ENCODE measurements around the gene PDE4D. TPM values are rescaled to one million over a fixed set of nuclear protein-coding genes. Genes with fewer than 3 reads are reported as not detected.

Gene PDE4D
- total RNA-seq, 1 donor from 2014 or later: 85.8 TPM

DNA sequence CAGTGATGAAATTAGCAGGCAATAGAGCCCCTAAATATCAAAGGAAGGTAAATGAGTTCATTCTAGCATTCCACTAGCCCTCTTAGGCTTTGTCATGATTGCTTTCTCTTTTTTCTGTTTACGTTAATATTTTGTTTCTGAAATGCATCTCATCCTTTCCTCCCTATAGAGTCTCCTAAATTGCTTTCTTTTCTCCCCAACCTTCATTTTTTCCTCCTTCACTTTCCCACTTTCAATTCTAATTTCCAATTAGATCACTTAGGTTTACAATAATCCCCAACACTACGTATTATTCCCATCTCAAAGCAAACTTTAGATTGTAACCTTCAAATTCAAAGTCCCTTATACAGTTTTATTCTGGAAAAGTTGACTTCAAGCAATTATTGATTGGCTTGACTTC lies 751.4 kb downstream of the PDE4D start:
- no peaks in the 10 kb centered on the region for H3K9me3 ChIP-seq
- H3K4me1 ChIP-seq: no peaks in the 10 kb centered on the region
- no peak for ATAC-seq
- H3K27me3 ChIP-seq: no peaks in the 10 kb centered on the region
- no peak overlapping the region for H3K27ac ChIP-seq
- no peaks in the 10 kb centered on the region for H3K36me3 ChIP-seq
- intact Hi-C loops (cut with DNase I): no loop called here
- H3K4me3 ChIP-seq: no peak overlapping the region
- DNase-seq: no peak
- TF ChIP-seq, protein P1, sequence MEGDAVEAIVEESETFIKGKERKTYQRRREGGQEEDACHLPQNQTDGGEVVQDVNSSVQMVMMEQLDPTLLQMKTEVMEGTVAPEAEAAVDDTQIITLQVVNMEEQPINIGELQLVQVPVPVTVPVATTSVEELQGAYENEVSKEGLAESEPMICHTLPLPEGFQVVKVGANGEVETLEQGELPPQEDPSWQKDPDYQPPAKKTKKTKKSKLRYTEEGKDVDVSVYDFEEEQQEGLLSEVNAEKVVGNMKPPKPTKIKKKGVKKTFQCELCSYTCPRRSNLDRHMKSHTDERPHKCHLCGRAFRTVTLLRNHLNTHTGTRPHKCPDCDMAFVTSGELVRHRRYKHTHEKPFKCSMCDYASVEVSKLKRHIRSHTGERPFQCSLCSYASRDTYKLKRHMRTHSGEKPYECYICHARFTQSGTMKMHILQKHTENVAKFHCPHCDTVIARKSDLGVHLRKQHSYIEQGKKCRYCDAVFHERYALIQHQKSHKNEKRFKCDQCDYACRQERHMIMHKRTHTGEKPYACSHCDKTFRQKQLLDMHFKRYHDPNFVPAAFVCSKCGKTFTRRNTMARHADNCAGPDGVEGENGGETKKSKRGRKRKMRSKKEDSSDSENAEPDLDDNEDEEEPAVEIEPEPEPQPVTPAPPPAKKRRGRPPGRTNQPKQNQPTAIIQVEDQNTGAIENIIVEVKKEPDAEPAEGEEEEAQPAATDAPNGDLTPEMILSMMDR (IDR thresholded peaks at IDR 0.05): no peak

DNA sequence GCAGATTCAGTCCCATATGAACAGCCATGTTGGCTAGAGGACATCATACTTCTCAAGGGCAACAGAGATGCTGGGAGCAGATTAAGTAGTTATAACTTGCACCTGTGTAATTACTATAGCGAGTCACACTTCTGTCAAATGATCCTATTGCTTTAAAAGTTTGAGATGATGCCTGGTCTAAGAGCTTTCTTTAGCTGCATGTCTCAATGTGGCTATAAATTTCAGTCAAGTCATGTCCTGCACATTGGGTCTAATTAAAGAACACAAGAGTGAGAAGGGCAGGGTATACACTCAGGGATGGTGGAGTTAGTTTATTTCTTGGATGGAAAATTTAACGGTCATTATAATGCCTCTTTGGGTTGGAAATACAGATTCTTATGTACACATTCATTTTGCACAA lies 753.4 kb downstream of the PDE4D start:
- Histone ChIP-seq H3K27me3 (no peaks in the 10 kb centered on the region), H3K27ac (no peak overlapping the region), H3K4me3 (no peak overlapping the region), H3K9me3 (no peaks in the 10 kb centered on the region), H3K36me3 (no peaks in the 10 kb centered on the region), H3K4me1 (no peaks in the 10 kb centered on the region)
- no peak for ATAC-seq
- TF ChIP-seq, protein P1 (IDR thresholded peaks at IDR 0.05): no peak
- DNase-seq: no peak
- intact Hi-C loops (cut with DNase I): no loop called here

- H3K4me3 ChIP-seq: no peak overlapping the region
- no peaks in the 10 kb centered on the region for H3K36me3 ChIP-seq
- no peak overlapping the region for H3K27ac ChIP-seq
- H3K9me3 ChIP-seq: no peaks in the 10 kb centered on the region
- no peaks in the 10 kb centered on the region for H3K4me1 ChIP-seq
- DNase-seq: no peak
- no peaks in the 10 kb centered on the region for H3K27me3 ChIP-seq
- ATAC-seq: no peak
- TF ChIP-seq, protein P1 (IDR thresholded peaks at IDR 0.05): no peak
- intact Hi-C loops (cut with DNase I): no loop called here
Observed at GRCh38 chr5:59139695-59140094, 753.8 kb downstream of the PDE4D start.

- no peak for DNase-seq
- H3K4me1 ChIP-seq: no peaks in the 10 kb centered on the region
- intact Hi-C loops (cut with DNase I): no loop called here
Observed at GRCh38 chr5:59138509-59138908, 755.0 kb downstream of the PDE4D start.

DNA sequence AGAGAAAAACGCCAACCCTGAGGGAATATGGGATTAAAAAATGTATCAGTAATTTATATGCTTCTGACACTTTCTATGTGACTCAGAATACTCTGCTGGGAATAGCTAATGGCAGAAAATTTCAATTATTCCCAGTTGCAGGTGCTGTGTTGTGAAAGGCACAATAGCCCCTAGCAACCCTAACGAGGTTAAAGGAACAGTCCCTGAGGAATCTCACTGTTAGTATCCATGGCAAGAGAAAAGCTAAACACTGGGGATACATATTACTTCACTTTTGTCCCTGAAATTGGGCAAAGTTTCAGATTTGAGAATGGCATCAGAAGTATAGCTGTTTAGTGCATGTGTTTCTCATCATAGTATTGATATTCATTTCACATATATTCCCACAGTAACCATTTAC lies 755.7 kb downstream of the PDE4D start:
- Histone ChIP-seq H3K4me1 (no peaks in the 10 kb centered on the region), H3K27ac (no peak overlapping the region), H3K9me3 (no peaks in the 10 kb centered on the region), H3K4me3 (no peak overlapping the region), H3K27me3 (no peaks in the 10 kb centered on the region), H3K36me3 (no peaks in the 10 kb centered on the region)
- TF ChIP-seq, protein P1 (IDR thresholded peaks at IDR 0.05): no peak
- DNase-seq (no peak), ATAC-seq (no peak)
- intact Hi-C loops (cut with DNase I): no loop called here

More at GRCh38 chr5:59138509-59138908, 755.0 kb downstream of the PDE4D start:
- ATAC-seq: no peak
- Histone ChIP-seq H3K9me3 (no peaks in the 10 kb centered on the region), H3K36me3 (no peaks in the 10 kb centered on the region), H3K27ac (no peak overlapping the region), H3K27me3 (no peaks in the 10 kb centered on the region), H3K4me3 (no peak overlapping the region)
- TF ChIP-seq, protein P1 (IDR thresholded peaks at IDR 0.05): no peak

DNA sequence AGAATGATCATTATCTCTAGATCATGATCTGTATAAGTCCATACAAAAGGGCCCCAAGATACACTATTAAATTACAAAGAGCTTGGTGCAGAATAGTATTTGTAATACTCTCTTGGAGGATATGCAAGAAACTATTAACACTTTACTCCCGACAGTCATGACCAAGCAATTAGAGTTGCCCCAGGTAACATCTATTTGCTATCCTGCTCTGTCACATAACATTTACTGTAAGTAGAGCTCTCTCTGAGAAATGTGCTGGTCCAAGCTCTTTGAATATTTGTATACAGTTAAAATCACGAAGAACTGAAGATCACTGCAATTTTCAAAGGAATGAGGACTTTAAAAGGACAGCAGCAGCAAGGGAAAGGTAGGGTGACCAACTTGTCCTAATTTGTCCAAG lies 757.0 kb downstream of the PDE4D start:
- no peak overlapping the region for H3K27ac ChIP-seq
- no peaks in the 10 kb centered on the region for H3K36me3 ChIP-seq
- DNase-seq (no peak), ATAC-seq (no peak)
- H3K9me3 ChIP-seq: no peaks in the 10 kb centered on the region
- H3K27me3 ChIP-seq: no peaks in the 10 kb centered on the region
- no peak overlapping the region for H3K4me3 ChIP-seq
- no peaks in the 10 kb centered on the region for H3K4me1 ChIP-seq
- TF ChIP-seq, protein P1 (IDR thresholded peaks at IDR 0.05): no peak
- intact Hi-C loops (cut with DNase I): no loop called here

Measured in upper lobe of right lung (tissue), 1 donor.